Measurements from ENCODE around the gene HFM1. TPM values are rescaled to one million over a fixed set of nuclear protein-coding genes. Genes with fewer than 3 reads are reported as not detected.
"Not testable (repeated sequence)": the region's sequence is repeated elsewhere in the genome, so short reads cannot be mapped to it uniquely, and the experiment has no call there.

The HFM1 gene, protein sequence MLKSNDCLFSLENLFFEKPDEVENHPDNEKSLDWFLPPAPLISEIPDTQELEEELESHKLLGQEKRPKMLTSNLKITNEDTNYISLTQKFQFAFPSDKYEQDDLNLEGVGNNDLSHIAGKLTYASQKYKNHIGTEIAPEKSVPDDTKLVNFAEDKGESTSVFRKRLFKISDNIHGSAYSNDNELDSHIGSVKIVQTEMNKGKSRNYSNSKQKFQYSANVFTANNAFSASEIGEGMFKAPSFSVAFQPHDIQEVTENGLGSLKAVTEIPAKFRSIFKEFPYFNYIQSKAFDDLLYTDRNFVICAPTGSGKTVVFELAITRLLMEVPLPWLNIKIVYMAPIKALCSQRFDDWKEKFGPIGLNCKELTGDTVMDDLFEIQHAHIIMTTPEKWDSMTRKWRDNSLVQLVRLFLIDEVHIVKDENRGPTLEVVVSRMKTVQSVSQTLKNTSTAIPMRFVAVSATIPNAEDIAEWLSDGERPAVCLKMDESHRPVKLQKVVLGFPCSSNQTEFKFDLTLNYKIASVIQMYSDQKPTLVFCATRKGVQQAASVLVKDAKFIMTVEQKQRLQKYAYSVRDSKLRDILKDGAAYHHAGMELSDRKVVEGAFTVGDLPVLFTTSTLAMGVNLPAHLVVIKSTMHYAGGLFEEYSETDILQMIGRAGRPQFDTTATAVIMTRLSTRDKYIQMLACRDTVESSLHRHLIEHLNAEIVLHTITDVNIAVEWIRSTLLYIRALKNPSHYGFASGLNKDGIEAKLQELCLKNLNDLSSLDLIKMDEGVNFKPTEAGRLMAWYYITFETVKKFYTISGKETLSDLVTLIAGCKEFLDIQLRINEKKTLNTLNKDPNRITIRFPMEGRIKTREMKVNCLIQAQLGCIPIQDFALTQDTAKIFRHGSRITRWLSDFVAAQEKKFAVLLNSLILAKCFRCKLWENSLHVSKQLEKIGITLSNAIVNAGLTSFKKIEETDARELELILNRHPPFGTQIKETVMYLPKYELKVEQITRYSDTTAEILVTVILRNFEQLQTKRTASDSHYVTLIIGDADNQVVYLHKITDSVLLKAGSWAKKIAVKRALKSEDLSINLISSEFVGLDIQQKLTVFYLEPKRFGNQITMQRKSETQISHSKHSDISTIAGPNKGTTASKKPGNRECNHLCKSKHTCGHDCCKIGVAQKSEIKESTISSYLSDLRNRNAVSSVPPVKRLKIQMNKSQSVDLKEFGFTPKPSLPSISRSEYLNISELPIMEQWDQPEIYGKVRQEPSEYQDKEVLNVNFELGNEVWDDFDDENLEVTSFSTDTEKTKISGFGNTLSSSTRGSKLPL (N-terminal part only)
- total RNA-seq: 0.17 and 0.94 TPM in 2 replicates

DNA sequence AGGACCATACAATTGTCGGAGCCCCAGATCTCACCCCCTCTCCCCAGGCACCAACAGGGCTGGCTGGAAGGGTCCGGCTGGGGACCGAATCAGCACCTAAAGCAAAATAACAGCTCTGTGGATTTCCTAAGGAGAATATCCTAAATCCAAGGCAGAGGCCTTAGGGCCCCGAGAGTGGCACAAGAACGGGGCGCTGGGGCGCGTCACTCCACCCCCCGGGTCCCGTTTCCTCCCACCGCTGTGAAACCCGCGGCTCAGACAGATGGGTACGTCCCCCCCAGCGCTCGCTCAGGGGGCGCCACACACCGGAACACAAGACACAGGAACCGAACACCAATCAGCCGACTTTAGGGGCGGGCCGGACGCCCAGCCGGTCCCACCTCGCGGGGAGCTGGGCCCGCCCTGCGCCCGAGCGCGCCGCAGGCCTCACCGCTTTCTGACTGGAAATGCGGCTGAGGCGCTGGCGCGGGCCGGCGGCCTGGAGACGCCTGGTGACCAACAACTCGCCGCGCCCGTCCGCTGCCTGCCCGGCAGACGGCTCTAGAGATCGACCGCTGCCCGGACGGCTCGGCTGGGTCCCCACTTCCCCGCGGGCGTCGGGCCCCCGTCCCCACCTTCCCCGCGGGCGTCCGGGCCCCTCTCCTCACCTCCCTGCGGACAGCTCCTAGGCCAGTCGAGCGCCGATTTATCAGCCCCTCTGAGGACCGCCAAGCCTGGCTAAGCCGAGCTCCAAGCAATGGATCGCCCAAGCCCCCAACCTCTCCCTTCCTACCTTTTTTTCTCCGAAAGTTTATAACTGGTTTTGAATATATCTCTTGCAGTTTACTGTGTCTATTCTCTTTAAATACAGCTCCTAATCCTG lies at the start of gene HFM1:
Gene HFM1 (minus strand): TSS at position 687 of the 862 bp plus-strand sequence. CDS start 3,755 bp downstream, outside the sequence.
- DNase-seq (ENCODE audit: low read depth): no peak
- H3K4me3 ChIP-seq (ENCODE audit: low read depth, low read length): peak within 1 kb of the TSS; percentile 68
- no peak for TF ChIP-seq CTCF (conservative IDR thresholded peaks at IDR 0.05; ENCODE audit: low read depth, low read length)

DNA sequence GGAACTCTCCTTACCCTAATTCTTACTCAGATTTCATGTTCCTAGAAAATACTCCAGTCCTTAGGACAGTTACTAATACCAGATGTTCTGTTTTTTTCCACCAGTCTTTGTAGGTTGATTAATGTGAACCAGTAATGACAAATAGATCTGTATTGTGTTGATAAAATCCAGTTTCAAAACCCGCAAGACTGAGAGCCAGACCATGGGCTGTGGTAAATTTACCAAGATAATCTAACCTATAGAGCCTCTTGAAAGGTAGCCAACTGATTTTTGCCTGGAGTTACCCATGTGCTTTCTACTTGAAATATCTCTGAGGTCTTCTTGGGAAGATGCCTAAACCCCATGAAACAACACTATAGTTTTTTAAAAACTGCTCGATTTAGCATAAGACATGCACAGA lies 49.5 kb upstream of the HFM1 start:
- H3K4me3 ChIP-seq (ENCODE audit: low read depth, low read length): no peak overlapping the region
- no peak for TF ChIP-seq CTCF (conservative IDR thresholded peaks at IDR 0.05; ENCODE audit: low read depth, low read length)
- no peak for DNase-seq (ENCODE audit: low read depth)

GRCh38 chr1:91450260-91450659 lies 45.6 kb upstream of the HFM1 start:
- no peak for TF ChIP-seq CTCF (conservative IDR thresholded peaks at IDR 0.05; ENCODE audit: low read depth, low read length)
- no peak for DNase-seq (ENCODE audit: low read depth)
- H3K4me3 ChIP-seq (ENCODE audit: low read depth, low read length): no peak overlapping the region

- DNase-seq (ENCODE audit: low read depth); H3K4me3 ChIP-seq (ENCODE audit: low read depth, low read length): not testable (repeated sequence)
Observed at GRCh38 chr1:91447782-91448181, 43.1 kb upstream of the HFM1 start.

- DNase-seq (ENCODE audit: low read depth); H3K4me3 ChIP-seq (ENCODE audit: low read depth, low read length): not testable (repeated sequence)
Observed at GRCh38 chr1:91441980-91442379, 37.3 kb upstream of the HFM1 start.

DNA sequence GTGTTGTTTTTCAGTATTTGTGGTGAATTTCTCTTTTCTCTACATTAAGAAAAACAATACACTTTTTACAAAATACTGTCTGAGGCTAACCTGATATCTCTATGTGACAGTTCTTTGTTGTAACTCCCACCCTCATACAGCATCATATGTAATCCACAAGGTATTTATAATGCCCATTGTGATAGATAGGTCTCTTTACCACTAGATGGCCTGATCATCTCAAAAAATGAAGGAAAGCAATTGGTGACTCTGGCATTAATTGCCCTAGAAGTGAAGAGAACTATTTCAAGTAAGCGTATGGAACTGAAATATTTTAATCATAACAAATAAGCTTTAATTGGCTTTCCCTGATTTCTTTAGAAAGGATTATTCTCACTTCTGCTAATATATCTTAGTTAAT lies 36.2 kb upstream of the HFM1 start:
- H3K4me3 ChIP-seq (ENCODE audit: low read depth, low read length): no peak overlapping the region
- TF ChIP-seq CTCF (conservative IDR thresholded peaks at IDR 0.05; ENCODE audit: low read depth, low read length): peak; percentile 47
- DNase-seq (ENCODE audit: low read depth): no peak

GRCh38 chr1:91439016-91439415 lies 34.4 kb upstream of the HFM1 start:
- TF ChIP-seq CTCF (conservative IDR thresholded peaks at IDR 0.05; ENCODE audit: low read depth, low read length): no peak
- H3K4me3 ChIP-seq (ENCODE audit: low read depth, low read length): no peak overlapping the region
- DNase-seq (ENCODE audit: low read depth): no peak

Measured in epithelial cell of proximal tubule (primary cell).